IMR-90 (cell line): ENCODE results near the gene MAVS. TPM values are rescaled to one million over a fixed set of nuclear protein-coding genes. Genes with fewer than 3 reads are reported as not detected.

Experiments used
- ATAC-seq: fragments of 200-7000 bp; cut with Tn5 transposase; 2 replicates; pipeline ENCODE4 v1.9.1; 2020; ENCODE audit warnings: low read depth, mild to moderate bottlenecking, moderate library complexity
- BruUV-seq: library from RNA; stranded (reverse); fragments of 400-500 nt; replicated peaks from 2 replicates; lab custom pipeline; 2021; lab: Mats Ljungman, UMichigan
- CTCF ChIA-PET: fragments of 300-600 bp; formaldehyde crosslinking; extraction: SDS; loops from one replicate; lab custom pipeline; 2021; ENCODE audit warnings: antibody characterized with exemption; lab: Yijun Ruan, JAX
- POLR2A ChIA-PET: fragments of 300-600 bp; sonication (Branson Sonifier 250); formaldehyde crosslinking; loops from one replicate; lab custom pipeline; 2022; ENCODE audit warnings: antibody characterized with exemption; ENCODE audit not compliant: unreplicated experiment; lab: Charles Lee
- DNase-seq: peaks from one replicate; pipeline ENCODE4 v3.0.0; 2013
- H2AFZ ChIP-seq: replicated peaks from 2 replicates; pipeline ENCODE3; 2013; ENCODE audit warnings: low read length, mild to moderate bottlenecking; ENCODE audit not compliant: poor library complexity
- H2AK5ac ChIP-seq: 2 replicates; pipeline ENCODE4 v1.6.1; 2013; ENCODE audit warnings: low read depth, low read length, inconsistent platforms
- H2AK9ac ChIP-seq: replicated peaks from 2 replicates; pipeline ENCODE3; 2013; ENCODE audit warnings: mild to moderate bottlenecking, low read depth, low read length, moderate library complexity; ENCODE audit not compliant: poor library complexity
- H2BK120ac ChIP-seq: 2 replicates; pipeline ENCODE4 v1.6.1; 2013; ENCODE audit warnings: low read depth, low read length, inconsistent platforms
- H2BK15ac ChIP-seq: 3 replicates; pipeline ENCODE4 v1.6.1; 2013; ENCODE audit warnings: low read depth, low read length, inconsistent platforms
- H2BK20ac ChIP-seq: 2 replicates; pipeline ENCODE4 v1.6.1; 2013; ENCODE audit warnings: low read depth, mild to moderate bottlenecking, inconsistent platforms, low read length, moderate library complexity
- H2BK5ac ChIP-seq: 2 replicates; pipeline ENCODE4 v1.6.1; 2013; ENCODE audit warnings: mild to moderate bottlenecking, low read depth, low read length, inconsistent platforms; ENCODE audit not compliant: poor library complexity, severe bottlenecking
- H3K14ac ChIP-seq: replicated peaks from 2 replicates; pipeline ENCODE4 v1.6.1; 2013; ENCODE audit warnings: low read depth, low read length, inconsistent platforms
- H3K18ac ChIP-seq: 2 replicates; pipeline ENCODE4 v1.6.1; 2013; ENCODE audit warnings: low read depth, low read length, control low read depth
- H3K23ac ChIP-seq: 2 replicates; pipeline ENCODE4 v1.6.1; 2013; ENCODE audit warnings: low read depth, low read length, inconsistent platforms
- H3K27ac ChIP-seq: 2 replicates; pipeline ENCODE4 v1.5.1; 2013; ENCODE audit warnings: mild to moderate bottlenecking, control low read depth, low read length; ENCODE audit not compliant: insufficient read depth
- H3K27me3 ChIP-seq: 2 replicates; pipeline ENCODE4 v1.6.1; 2013; ENCODE audit warnings: low read length; ENCODE audit not compliant: control insufficient read depth, insufficient read depth
- H3K36me3 ChIP-seq: 2 replicates; pipeline ENCODE4 v1.6.1; 2013; ENCODE audit warnings: low read length, mixed read lengths; ENCODE audit not compliant: control insufficient read depth, insufficient read depth
- H3K4ac ChIP-seq: 2 replicates; pipeline ENCODE4 v1.6.1; 2013; ENCODE audit warnings: low read depth, low read length, inconsistent platforms
- H3K4me1 ChIP-seq: 2 replicates; pipeline ENCODE4 v1.6.1; 2013; ENCODE audit warnings: low read length, mixed read lengths; ENCODE audit not compliant: control insufficient read depth, insufficient read depth
- H3K4me2 ChIP-seq: 2 replicates; pipeline ENCODE4 v1.6.1; 2013; ENCODE audit warnings: low read depth, mild to moderate bottlenecking, control low read depth, low read length, moderate library complexity
- H3K4me3 ChIP-seq: 2 replicates; pipeline ENCODE4 v1.5.1; 2013; ENCODE audit warnings: low read depth, mild to moderate bottlenecking, control low read depth, low read length, moderate library complexity; ENCODE audit not compliant: insufficient read depth
- H3K56ac ChIP-seq: 2 replicates; pipeline ENCODE4 v1.6.1; 2013; ENCODE audit warnings: low read length, inconsistent platforms; ENCODE audit not compliant: insufficient read depth; ENCODE audit errors: extremely low read depth
- H3K79me1 ChIP-seq, 2 experiments: 2 replicates each; pipeline ENCODE4 v1.6.1; 2013; ENCODE audit warnings: low read length in 2 of 2, inconsistent platforms in 1 of 2, low read depth in 1 of 2
- H3K9ac ChIP-seq: 2 replicates; pipeline ENCODE4 v1.6.1; 2013; ENCODE audit warnings: low read depth, low read length, control low read depth
- H3K9me1 ChIP-seq: 2 replicates; pipeline ENCODE4 v1.6.1; 2013; ENCODE audit warnings: low read length, inconsistent platforms; ENCODE audit not compliant: insufficient read depth
- H3K9me3 ChIP-seq: 2 replicates; pipeline ENCODE4 v1.6.1; 2013; ENCODE audit warnings: low read length; ENCODE audit not compliant: control insufficient read depth, insufficient read depth
- H4K20me1 ChIP-seq: 2 replicates; pipeline ENCODE4 v1.6.1; 2013; ENCODE audit warnings: low read length, inconsistent platforms; ENCODE audit not compliant: insufficient read depth
- H4K5ac ChIP-seq: 2 replicates; pipeline ENCODE4 v1.6.1; 2013; ENCODE audit warnings: mild to moderate bottlenecking, low read depth, low read length, control low read depth
- H4K8ac ChIP-seq, 2 experiments: 2 replicates each; pipeline ENCODE4 v1.6.1; 2013; ENCODE audit warnings: low read depth in 2 of 2, low read length in 2 of 2, control low read depth in 1 of 2, inconsistent platforms in 1 of 2
- H4K91ac ChIP-seq: 2 replicates; pipeline ENCODE4 v1.6.1; 2013; ENCODE audit warnings: low read depth, low read length, inconsistent platforms; ENCODE audit not compliant: insufficient read depth
- BHLHE40 ChIP-seq: fragments of 150-350 bp; IDR thresholded peaks from 2 replicates; pipeline ENCODE4 v1.6.1; 2016; ENCODE audit warnings: mild to moderate bottlenecking, low read depth, low read length
- CEBPB ChIP-seq: IDR thresholded peaks from 2 replicates; pipeline ENCODE4 v1.6.1; 2012; ENCODE audit warnings: low read depth, low read length, improper control_type of control experiment
- FOS ChIP-seq: fragments of 150-350 bp; IDR thresholded peaks from 2 replicates; pipeline ENCODE4 v1.6.1; 2016; ENCODE audit warnings: low read depth, low read length
- MAFK ChIP-seq: IDR thresholded peaks from 2 replicates; pipeline ENCODE4 v1.6.1; 2012; ENCODE audit warnings: low read depth, low read length, improper control_type of control experiment
- MAZ ChIP-seq: IDR thresholded peaks from 2 replicates; pipeline ENCODE4 v1.6.1; 2012; ENCODE audit warnings: low read depth, mild to moderate bottlenecking, low read length, improper control_type of control experiment, moderate library complexity, borderline replicate concordance
- NFE2L2 ChIP-seq: fragments of 150-350 bp; IDR thresholded peaks from 2 replicates; pipeline ENCODE4 v1.6.1; 2016; ENCODE audit warnings: low read depth, mild to moderate bottlenecking, low read length
- RCOR1 ChIP-seq: IDR thresholded peaks from 2 replicates; pipeline ENCODE4 v1.6.1; 2012; ENCODE audit warnings: mild to moderate bottlenecking, low read length, improper control_type of control experiment; ENCODE audit not compliant: insufficient replicate concordance
- RFX5 ChIP-seq: IDR thresholded peaks from 2 replicates; pipeline ENCODE4 v1.8.0; 2012; ENCODE audit warnings: low read depth, mild to moderate bottlenecking, low read length, moderate library complexity
- SMC3 ChIP-seq: fragments of 150-350 bp; IDR thresholded peaks from 2 replicates; pipeline ENCODE4 v1.6.1; 2016; ENCODE audit warnings: low read depth, mild to moderate bottlenecking, antibody characterized with exemption, low read length, moderate library complexity
- WGBS, 2 experiments: methylation state at CpG; one replicate each; pipeline versions ENCODE4 v1.1.5 to v1.1.7; 2013; ENCODE audit warnings: missing lambda C conversion rate in 2 of 2; ENCODE audit not compliant: insufficient read length in 1 of 2; ENCODE audit errors: extremely low coverage in 2 of 2; 5-methylcytosine and 5-hydroxymethylcytosine counted together
- dilution Hi-C: fragments of 300-500 bp; cut with HindIII; formaldehyde crosslinking; loops from one replicate; pipeline ENCODE4 v1.14.3; 2018; ENCODE audit warnings: low sequenced_read_pairs; ENCODE audit not compliant: unreplicated experiment
- in situ Hi-C: fragments of 300-500 bp; cut with MboI; formaldehyde crosslinking; loops from 3 replicates; pipeline ENCODE4 v1.14.3; 2019; ENCODE audit warnings: low sequenced_read_pairs, inconsistent platforms, mixed read lengths
- intact Hi-C: fragments of 100-400 bp; cut with micrococcal nuclease; formaldehyde crosslinking; loops from 2 replicates; pipeline ENCODE4 v1.10.0; 2022
- polyA plus RNA-seq, 3 experiments: library from polyadenylated mRNA; depleted of rRNA; stranded (reverse); fragments of >200 nt; gene quantifications; 2 replicates each; pipeline ENCODE4 v1.2.3, GENCODE V29; 2012; ENCODE audit warnings: low replicate concordance in 1 of 3
- total RNA-seq: library from RNA; depleted of rRNA; stranded (reverse); fragments of >200 nt; gene quantifications from 2 replicates; pipeline ENCODE4 v1.2.3, GENCODE V29; 2012
- TF ChIP-seq, protein P1 (sequence below): fragments of 150-350 bp; IDR thresholded peaks from 2 replicates; pipeline ENCODE4 v1.6.1; 2017; ENCODE audit warnings: mild to moderate bottlenecking, antibody characterized with exemption, low read length, low read depth
- TF ChIP-seq, protein P2 (sequence below): conservative IDR thresholded peaks from 2 replicates; pipeline ENCODE4 v1.5.1; 2012; ENCODE audit warnings: mild to moderate bottlenecking, low read depth, low read length, improper control_type of control experiment
- TF ChIP-seq, protein P3 (sequence below): fragments of 150-350 bp; IDR thresholded peaks from 2 replicates; pipeline ENCODE4 v1.6.1; 2016; ENCODE audit warnings: low read depth, mild to moderate bottlenecking, low read length, moderate library complexity, borderline replicate concordance

Gene MAVS
- total and polyA plus RNA-seq, 2 of the 4 experiments (the other 2 are of a cell fraction) = 10.4 to 15.6 TPM

DNA sequence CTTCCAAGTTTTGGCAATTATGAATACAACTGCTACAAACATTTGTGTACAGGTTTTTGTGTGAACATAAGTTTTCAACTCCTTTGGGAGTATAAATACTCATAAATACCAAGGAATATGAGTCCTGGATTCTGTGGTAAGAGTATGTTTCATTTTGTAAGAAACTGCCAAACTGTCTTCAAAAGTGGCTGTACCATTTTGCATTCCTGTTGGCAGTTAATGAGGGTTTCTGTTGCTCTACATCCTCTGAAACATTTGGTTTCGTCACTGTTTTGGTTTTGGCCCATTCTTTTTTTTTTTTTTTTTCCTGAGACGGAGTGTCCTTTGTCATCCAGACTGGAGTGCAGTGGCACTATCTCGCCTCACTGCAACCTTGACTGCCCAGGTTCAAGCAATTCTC lies 17.8 kb upstream of the MAVS start:
- no peak overlapping the region for H4K5ac ChIP-seq
- no peak overlapping the region for H3K4me3 ChIP-seq
- H3K9me1 ChIP-seq = 0 out of 2 replicates have a peak, but pooled peaks cover 4% of the 10 kb centered on the region
- H2BK20ac ChIP-seq = no peak overlapping the region
- H4K8ac ChIP-seq = no peak overlapping the region
- H4K20me1 ChIP-seq = no peaks in the 10 kb centered on the region
- CTCF ChIA-PET = no interaction called here
- peaks cover 23% of the 10 kb centered on the region for H3K36me3 ChIP-seq
- no peak overlapping the region for H2BK15ac ChIP-seq
- H3K4me1 ChIP-seq = no peaks in the 10 kb centered on the region
- no peak overlapping the region for H3K4ac ChIP-seq
- TF ChIP-seq NFE2L2 (no peak), RFX5 (no peak), BHLHE40 (no peak), RCOR1 (no peak), MAZ (no peak), MAFK (no peak), FOS (no peak), CEBPB (no peak), SMC3 (no peak)
- TF ChIP-seq, protein P1, sequence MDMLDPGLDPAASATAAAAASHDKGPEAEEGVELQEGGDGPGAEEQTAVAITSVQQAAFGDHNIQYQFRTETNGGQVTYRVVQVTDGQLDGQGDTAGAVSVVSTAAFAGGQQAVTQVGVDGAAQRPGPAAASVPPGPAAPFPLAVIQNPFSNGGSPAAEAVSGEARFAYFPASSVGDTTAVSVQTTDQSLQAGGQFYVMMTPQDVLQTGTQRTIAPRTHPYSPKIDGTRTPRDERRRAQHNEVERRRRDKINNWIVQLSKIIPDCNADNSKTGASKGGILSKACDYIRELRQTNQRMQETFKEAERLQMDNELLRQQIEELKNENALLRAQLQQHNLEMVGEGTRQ = no peak
- TF ChIP-seq, protein P2, sequence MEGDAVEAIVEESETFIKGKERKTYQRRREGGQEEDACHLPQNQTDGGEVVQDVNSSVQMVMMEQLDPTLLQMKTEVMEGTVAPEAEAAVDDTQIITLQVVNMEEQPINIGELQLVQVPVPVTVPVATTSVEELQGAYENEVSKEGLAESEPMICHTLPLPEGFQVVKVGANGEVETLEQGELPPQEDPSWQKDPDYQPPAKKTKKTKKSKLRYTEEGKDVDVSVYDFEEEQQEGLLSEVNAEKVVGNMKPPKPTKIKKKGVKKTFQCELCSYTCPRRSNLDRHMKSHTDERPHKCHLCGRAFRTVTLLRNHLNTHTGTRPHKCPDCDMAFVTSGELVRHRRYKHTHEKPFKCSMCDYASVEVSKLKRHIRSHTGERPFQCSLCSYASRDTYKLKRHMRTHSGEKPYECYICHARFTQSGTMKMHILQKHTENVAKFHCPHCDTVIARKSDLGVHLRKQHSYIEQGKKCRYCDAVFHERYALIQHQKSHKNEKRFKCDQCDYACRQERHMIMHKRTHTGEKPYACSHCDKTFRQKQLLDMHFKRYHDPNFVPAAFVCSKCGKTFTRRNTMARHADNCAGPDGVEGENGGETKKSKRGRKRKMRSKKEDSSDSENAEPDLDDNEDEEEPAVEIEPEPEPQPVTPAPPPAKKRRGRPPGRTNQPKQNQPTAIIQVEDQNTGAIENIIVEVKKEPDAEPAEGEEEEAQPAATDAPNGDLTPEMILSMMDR = no peak
- TF ChIP-seq, protein P3, sequence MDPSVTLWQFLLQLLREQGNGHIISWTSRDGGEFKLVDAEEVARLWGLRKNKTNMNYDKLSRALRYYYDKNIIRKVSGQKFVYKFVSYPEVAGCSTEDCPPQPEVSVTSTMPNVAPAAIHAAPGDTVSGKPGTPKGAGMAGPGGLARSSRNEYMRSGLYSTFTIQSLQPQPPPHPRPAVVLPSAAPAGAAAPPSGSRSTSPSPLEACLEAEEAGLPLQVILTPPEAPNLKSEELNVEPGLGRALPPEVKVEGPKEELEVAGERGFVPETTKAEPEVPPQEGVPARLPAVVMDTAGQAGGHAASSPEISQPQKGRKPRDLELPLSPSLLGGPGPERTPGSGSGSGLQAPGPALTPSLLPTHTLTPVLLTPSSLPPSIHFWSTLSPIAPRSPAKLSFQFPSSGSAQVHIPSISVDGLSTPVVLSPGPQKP = no peak
- H3K14ac ChIP-seq = no peak overlapping the region
- no peak overlapping the region for H3K23ac ChIP-seq
- no peak for ATAC-seq
- WGBS, 2 experiments = 80% methylated on average over 1 of the region's 3 CpGs; no CpG with 5 or more reads in 1 of the 2 experiments
- no peak overlapping the region for H3K4me2 ChIP-seq
- no peaks in the 10 kb centered on the region for H3K27me3 ChIP-seq
- BruUV-seq = no TSS peak
- dilution Hi-C loops = no loop called here
- H3K9me3 ChIP-seq = no peaks in the 10 kb centered on the region
- no peak overlapping the region for H3K56ac ChIP-seq
- POLR2A ChIA-PET = no interaction called here
- H2AFZ ChIP-seq = no peak overlapping the region
- no peak overlapping the region for H2BK120ac ChIP-seq
- in situ Hi-C loops = no loop called here
- no peak overlapping the region for H4K91ac ChIP-seq
- no peak overlapping the region for H2AK9ac ChIP-seq
- intact Hi-C loops = no loop called here
- no peak for DNase-seq
- H3K79me1 ChIP-seq = no peaks in the 10 kb centered on the region; a peak in 1 of 4 replicates
- no peak overlapping the region for H3K18ac ChIP-seq
- no peak overlapping the region for H2BK5ac ChIP-seq
- no peak overlapping the region for H3K9ac ChIP-seq
- H2AK5ac ChIP-seq = no peak overlapping the region
- no peak overlapping the region for H3K27ac ChIP-seq
